ENCODE measurements around the gene ANTXR2.
"Not testable (repeated sequence)": the region's sequence is repeated elsewhere in the genome, so short reads cannot be mapped to it uniquely, and the experiment has no call there.

The ANTXR2 gene

GRCh38 chr4:80072744-80073472 lies at the start of gene ANTXR2:
ANTXR2 (minus strand) TSS chr4:80073229; CDS start chr4:80072560, 669 bp downstream.
- peak; percentile 76 for DNase-seq

DNA sequence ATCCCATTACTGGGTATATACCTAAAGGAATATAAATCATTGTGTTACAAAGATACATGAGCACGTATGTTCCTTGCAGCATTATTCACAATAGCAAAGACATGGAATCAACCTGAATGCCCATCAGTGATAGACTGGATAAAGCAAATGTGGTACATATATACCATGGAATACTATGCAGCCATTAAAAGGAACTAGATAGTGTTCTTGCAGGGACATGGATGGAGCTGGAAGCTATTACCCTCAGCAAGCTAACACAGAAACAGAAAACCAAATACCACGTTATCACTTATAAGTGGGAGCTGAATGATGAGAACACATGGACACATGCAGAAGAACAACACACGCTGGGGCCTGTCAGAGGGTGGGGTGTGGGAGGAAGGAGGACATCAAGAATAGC lies 48.8 kb upstream of the ANTXR2 start:
- DNase-seq = not testable (repeated sequence)

DNA sequence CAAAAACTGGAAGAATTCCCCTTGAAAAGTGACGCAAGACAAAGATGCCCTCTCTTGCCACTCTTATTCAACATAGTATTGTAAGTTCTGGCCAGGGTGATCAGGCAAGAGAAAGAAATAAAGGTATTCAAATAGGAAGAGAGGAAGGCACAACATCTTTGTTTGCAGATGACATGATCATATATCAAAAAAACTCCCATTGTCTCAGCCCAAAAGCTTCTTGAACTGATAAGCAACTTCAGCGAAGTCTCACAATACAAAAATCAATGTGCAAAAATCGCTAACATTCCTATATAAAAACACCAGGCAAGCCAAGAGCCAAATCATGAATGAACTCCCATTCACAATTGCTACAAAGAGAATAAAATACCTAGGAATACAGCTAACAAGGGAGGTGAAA lies 46.6 kb upstream of the ANTXR2 start:
- not testable (repeated sequence) for DNase-seq

GRCh38 chr4:80116516-80116915 lies 43.5 kb upstream of the ANTXR2 start:
- DNase-seq = no peak

GRCh38 chr4:80115368-80116181 lies 42.5 kb upstream of the ANTXR2 start:
- DNase-seq = no peak

- DNase-seq = no peak
These were observed 41.8 kb upstream of the ANTXR2 start for GRCh38 chr4:80114732-80115265.

DNA sequence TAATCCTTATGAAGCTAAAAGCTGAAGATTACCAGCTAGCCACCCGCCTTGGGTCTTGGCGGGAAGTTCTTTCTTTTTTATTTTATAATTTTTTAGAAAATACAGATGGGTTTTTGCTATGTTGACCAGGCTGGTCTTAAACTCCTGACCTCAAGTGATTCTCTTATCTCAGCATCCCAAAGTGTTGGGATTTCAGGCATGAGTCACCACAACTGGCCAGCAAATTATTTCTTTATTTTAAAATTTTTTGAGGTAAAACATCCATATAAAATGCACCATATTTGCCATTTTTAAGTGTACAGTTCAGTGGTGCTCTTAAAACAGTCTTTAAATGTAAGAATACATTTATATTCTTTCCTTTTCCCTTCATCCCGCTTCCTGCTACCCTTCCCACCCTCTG lies 40.6 kb upstream of the ANTXR2 start:
- no peak for DNase-seq

DNA sequence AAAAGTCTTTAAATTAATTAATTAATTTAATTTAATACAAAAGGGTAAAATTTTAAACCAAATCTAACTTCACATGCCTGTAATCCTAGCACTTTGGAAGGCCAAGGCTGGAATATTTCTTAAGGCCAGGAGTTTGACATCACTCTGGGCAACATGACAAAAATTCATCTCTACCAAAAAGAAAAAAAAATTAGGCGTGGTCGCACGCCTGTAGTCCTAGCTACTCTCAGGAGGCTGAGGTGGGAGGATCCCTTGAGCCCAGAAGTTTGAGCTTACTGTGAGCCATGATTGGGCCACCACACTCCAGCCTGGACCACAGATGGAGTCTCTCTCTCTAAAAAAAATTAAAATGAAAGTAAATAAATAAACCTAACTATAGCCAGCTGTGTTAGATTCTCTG lies 39.2 kb upstream of the ANTXR2 start:
- DNase-seq = no peak

- no peak for DNase-seq
These were observed 38.2 kb upstream of the ANTXR2 start for GRCh38 chr4:80111276-80111675.

GRCh38 chr4:80107374-80107773 lies 34.3 kb upstream of the ANTXR2 start:
- no peak for DNase-seq

DNA sequence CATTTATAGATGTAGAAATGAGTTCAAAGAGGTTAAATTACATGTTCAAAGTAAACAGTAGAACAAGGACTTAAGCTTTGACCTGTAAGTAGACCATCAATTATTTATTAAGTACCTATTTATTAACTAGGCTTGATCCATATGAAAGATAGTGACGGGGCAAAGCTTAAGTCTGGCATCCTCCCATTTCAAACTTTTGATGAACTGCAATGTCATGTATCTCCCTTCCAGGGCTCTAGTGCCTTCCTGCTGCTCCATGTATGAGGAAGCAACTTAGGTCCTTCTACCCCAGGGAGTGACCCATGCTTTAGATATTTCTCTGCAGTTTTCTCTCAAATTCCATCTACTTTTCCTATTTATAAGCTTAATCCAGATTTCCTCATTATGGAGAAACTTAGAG lies 31.9 kb upstream of the ANTXR2 start:
- no peak for DNase-seq

DNA sequence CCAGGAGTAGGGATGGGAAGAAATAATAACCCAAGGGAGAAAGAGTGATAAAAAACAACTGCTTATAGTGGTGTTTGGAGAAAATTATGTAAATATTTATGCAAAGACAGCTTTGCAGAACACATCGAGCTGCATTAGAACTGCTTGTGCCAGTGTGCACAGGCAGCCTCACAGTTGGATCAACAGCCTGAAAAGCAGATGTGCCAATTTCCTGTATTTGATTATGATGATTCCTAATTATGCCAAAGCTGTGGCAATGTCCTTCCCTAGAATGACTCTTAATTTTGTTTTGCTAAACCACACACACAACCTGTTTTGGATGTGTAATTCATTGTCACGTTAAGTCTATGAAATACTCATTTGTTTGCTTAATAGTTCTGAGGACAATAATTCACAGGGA lies 30.6 kb upstream of the ANTXR2 start:
- DNase-seq = no peak

DNA sequence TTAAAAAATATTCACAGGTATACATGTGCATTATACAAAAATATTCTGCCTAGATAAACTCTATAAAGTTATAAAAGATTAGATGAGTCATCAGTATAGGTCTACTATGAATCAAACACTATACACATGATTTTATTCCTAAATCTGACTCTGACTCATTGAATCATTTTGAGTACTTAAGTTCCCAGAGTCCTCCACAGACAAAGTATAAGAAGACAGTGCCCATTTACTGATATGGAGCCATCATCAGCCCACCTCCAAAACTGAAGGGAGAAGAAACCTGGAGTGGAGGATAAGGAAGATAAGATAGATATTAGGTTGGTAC lies 28.7 kb upstream of the ANTXR2 start:
- DNase-seq = no peak

DNA sequence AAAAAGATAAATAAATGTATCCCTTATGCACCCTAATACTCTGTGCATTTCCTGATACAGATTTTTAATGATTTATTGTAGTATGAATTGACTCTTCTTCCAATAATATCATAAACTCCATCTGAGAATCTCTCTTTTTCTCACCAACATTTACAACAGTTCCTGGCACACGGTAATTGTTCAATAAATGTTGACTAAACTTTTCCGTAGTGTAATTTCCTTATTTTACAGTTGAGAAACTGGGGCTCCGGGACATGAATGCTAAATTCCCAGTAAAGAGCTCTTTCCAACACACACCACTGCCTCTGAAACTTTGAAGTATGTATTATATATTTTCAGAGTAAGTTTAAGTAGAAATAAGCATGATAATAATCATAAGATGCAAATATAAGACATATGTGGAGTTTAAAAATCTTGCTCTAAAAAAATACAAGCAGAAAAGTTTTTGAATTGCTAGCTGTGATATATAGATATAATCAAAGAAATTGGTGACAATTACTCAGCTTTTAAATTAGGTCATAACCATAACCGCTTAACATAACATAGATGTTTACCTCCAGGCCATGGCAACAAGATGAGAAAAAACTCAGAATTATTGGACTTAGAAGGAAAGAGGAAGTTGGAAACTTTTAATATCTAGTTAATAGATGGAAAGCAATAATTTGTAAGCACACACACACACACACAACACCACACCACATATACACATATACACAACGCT lies 28.2 kb upstream of the ANTXR2 start:
- no peak for DNase-seq

- no peak for DNase-seq
These were observed 26.6 kb upstream of the ANTXR2 start for GRCh38 chr4:80099671-80100070.

DNA sequence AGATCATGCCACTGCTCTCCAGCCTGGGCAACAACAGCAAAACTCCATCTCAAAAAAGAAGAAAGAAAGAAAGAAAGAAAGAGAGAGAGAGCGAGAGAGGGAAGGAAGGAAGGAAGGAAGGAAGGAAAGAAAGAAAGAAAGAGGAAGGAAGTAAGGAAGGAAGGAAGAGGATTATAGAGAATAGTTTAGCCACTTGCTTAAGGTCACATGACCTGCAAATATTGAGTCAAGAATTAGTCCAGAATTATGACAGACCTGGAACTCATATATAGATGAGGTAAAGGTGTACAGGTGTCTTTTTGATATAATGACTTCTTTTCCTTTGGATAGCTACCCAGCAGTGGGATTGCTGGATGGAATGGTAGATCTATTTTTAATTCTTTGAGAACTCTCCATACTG lies 25.6 kb upstream of the ANTXR2 start:
- DNase-seq = no peak

DNA sequence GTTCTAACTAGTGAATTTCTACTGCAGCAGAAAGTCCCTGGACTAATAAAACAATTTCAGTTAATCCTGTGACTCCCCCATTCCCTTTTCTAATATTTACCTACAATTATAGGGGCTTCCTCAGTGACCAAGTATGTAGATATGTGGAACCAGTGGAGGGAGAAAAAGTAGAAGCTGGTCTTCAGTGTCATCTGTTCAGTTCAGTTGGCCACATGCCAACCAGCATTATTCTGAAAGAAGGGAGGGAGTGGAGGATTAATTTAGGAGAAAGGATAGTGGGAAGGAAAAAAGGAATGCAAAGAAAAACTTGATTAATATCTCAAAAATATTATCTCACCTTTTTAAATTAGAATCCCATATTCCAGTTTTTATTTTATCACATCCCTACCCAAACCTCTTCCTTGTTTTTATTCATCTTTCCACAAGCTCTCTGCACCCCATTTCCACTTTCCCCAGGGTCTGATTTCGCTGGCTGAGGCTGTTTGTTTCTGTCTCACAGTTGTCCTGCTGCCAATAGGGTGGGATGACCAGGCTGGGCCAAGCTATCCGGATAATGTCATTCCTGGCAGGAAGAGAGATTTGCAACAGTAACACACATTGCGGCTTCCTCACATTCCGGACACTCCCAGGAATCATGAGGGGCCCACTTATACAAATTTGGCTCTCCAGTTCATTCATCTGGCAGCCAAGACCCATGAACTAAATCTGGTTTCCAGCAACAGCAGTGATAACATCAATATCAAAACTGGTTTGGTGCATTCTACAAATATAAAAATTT lies 24.6 kb upstream of the ANTXR2 start:
- DNase-seq = no peak

GRCh38 chr4:80096175-80096850 lies 23.3 kb upstream of the ANTXR2 start:
- no peak for DNase-seq

DNA sequence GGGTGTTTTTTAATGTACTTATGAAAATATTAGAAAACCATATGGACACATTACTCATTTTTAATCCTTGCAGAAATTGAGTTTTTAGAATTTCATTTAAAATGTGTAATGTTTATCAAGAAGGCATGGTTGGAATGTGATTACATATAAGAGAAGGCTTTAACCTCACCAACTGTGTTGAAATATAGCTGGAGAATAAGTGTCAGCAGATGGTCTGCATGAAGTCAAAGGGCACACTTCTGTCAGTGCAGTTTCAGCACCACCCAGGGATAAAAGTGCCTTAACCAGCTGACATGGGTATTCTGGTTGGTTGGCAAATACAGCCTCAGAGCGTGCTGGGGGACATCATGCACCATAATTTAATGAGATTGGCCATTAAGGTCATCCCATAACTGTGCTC lies 21.2 kb upstream of the ANTXR2 start:
- DNase-seq = no peak

DNA sequence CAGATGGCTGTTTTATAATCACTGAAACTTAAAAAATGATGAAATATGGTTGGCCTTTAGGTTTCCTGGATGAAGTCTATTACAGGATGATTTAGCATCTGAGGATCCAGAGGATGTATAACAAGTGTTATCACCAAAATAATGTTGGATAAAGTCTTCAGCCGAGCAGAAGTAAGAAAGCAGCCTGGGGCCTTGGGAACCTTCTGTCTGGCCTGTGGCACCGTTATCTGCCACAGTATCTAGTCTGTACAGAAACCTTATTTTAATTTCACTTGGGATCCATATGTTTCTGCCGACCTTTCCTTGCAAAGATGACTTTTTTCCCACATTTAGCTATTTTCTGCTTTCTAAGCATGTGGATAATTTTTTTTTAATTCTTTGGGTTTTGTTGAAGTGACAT lies 20.5 kb upstream of the ANTXR2 start:
- no peak for DNase-seq

DNA sequence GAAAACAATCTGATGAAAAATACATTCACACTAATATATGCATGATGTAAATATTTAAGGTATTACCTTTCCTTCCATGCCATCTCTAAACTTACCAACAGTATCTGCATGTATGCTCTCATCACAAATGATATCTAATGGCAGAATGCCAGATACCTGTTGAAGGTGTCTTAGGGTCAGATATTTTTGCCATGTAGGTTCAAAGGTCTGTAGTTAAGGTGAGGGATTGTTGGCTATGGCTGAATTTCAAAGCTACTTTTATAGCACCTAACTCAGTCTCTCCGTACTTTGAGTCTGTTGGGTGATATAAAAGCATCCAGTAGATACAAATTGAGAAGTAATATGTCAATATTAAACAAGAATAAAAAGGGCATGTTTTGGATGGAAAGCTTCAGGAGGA lies 19.8 kb upstream of the ANTXR2 start:
- DNase-seq = no peak

DNA sequence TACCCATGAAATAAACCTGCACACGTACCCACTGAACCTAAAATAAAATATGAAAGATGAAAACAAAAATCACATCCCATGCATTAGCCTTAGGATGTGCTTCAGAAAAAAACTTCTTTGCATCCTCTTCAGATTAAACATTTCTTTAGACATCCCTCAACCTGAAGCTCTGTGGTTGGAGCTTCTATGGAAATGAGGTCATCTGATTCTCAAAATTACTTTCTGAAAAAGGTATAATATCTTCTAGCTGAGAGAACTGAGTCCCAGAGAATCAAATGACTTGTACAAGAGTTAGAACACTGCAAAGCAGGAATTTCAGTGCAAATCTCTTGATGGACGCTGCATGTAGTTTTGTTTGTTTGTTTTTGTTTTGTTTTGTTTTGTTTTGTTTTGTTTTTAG lies 19.1 kb upstream of the ANTXR2 start:
- DNase-seq = no peak
